HEK293 (cell line): Measurements from ENCODE around the gene ARHGAP42.

Source experiments
- CTCF ChIA-PET: fragments of 350-600 bp; formaldehyde crosslinking; extraction: SDS; loops from one replicate; lab custom pipeline; 2021; ENCODE audit warnings: antibody characterized with exemption; lab: Yijun Ruan, JAX
- POLR2A ChIA-PET: fragments of 300-600 bp; formaldehyde crosslinking; extraction: SDS; loops from one replicate; lab custom pipeline; 2020; ENCODE audit warnings: antibody characterized with exemption, inconsistent platforms; lab: Yijun Ruan, JAX
- H3K27ac ChIP-seq: fragments of 200-500 bp; sonication (Bioruptor generic); 2 replicates; pipeline ENCODE4 v1.5.1; 2014; ENCODE audit warnings: low read depth, low read length, control low read depth, inconsistent platforms; ENCODE audit errors: extremely low read depth
- H3K36me3 ChIP-seq, 2 experiments: fragments of 200-500 bp in 1 of 2; sonication (Bioruptor generic) in 1 of 2; 1 replicate in 1 of 2; 2 replicates in 1 of 2; pipeline ENCODE4 v1.5.1; 2014 to 2017; ENCODE audit warnings: inconsistent platforms in 2 of 2, low read length in 2 of 2; ENCODE audit not compliant: control insufficient read depth in 2 of 2, insufficient read depth in 1 of 2
- H3K4me1 ChIP-seq: fragments of 200-500 bp; sonication (Bioruptor generic); 2 replicates; pipeline ENCODE4 v1.5.1; 2014; ENCODE audit warnings: mild to moderate bottlenecking, low read length, inconsistent platforms; ENCODE audit not compliant: control insufficient read depth, insufficient read depth
- H3K4me3 ChIP-seq: 2 replicates; pipeline ENCODE4 v1.5.1; 2011; ENCODE audit warnings: low read depth, mild to moderate bottlenecking, control low read depth, low read length, moderate library complexity
- H3K9me3 ChIP-seq: fragments of 200-500 bp; sonication (Bioruptor generic); 2 replicates; pipeline ENCODE4 v1.5.1; 2014; ENCODE audit warnings: low read depth, low read length, inconsistent platforms; ENCODE audit not compliant: control insufficient read depth, insufficient read depth
- KLF17 ChIP-seq: fragments of 450-650 bp; formaldehyde crosslinking; IDR thresholded peaks from 2 replicates; pipeline ENCODE4 v1.5.1; 2016; ENCODE audit warnings: missing biosample characterization, missing genetic modification characterization
- MZF1 ChIP-seq: fragments of 450-650 bp; formaldehyde crosslinking; IDR thresholded peaks from 2 replicates; pipeline ENCODE4 v1.5.1; 2017; ENCODE audit warnings: missing biosample characterization, missing genetic modification characterization, borderline replicate concordance
- REPIN1 ChIP-seq: fragments of 450-650 bp; formaldehyde crosslinking; IDR thresholded peaks from 2 replicates; pipeline ENCODE4 v1.5.1; 2017; ENCODE audit warnings: missing biosample characterization, missing genetic modification characterization, low read depth
- SCRT2 ChIP-seq: fragments of 450-650 bp; formaldehyde crosslinking; IDR thresholded peaks from 2 replicates; pipeline ENCODE4 v1.5.1; 2016; ENCODE audit warnings: missing biosample characterization, missing genetic modification characterization
- SETDB1 ChIP-seq: IDR thresholded peaks from one replicate; pipeline ENCODE4 v1.6.1; 2017; ENCODE audit warnings: mild to moderate bottlenecking, low read length, moderate library complexity, mixed read lengths; ENCODE audit not compliant: insufficient read length
- ZFP3 ChIP-seq: fragments of 450-650 bp; formaldehyde crosslinking; IDR thresholded peaks from 2 replicates; pipeline ENCODE4 v1.5.1; 2016; ENCODE audit warnings: low read depth, missing biosample characterization, missing genetic modification characterization
- ZNF112 ChIP-seq: fragments of 450-650 bp; formaldehyde crosslinking; IDR thresholded peaks from 2 replicates; pipeline ENCODE4 v1.5.0; 2017; ENCODE audit warnings: missing biosample characterization, missing genetic modification characterization
- ZNF138 ChIP-seq: fragments of 450-650 bp; formaldehyde crosslinking; IDR thresholded peaks from 2 replicates; pipeline ENCODE4 v1.5.1; 2016; ENCODE audit warnings: missing biosample characterization, missing genetic modification characterization, borderline replicate concordance
- ZNF157 ChIP-seq: fragments of 450-650 bp; formaldehyde crosslinking; IDR thresholded peaks from 2 replicates; pipeline ENCODE4 v1.5.1; 2016; ENCODE audit warnings: missing biosample characterization, missing genetic modification characterization
- ZNF280D ChIP-seq: fragments of 450-650 bp; formaldehyde crosslinking; IDR thresholded peaks from 2 replicates; pipeline ENCODE4 v1.5.1; 2016; ENCODE audit warnings: missing biosample characterization, missing genetic modification characterization
- ZNF449 ChIP-seq: fragments of 450-650 bp; formaldehyde crosslinking; IDR thresholded peaks from 2 replicates; pipeline ENCODE4 v1.5.1; 2017; ENCODE audit warnings: missing biosample characterization, mild to moderate bottlenecking, missing genetic modification characterization, moderate library complexity
- ZNF544 ChIP-seq: fragments of 450-650 bp; formaldehyde crosslinking; IDR thresholded peaks from 2 replicates; pipeline ENCODE4 v1.5.0; 2017; ENCODE audit warnings: missing biosample characterization, missing genetic modification characterization
- ZNF561 ChIP-seq: fragments of 450-650 bp; IDR thresholded peaks from 2 replicates; pipeline ENCODE4 v1.5.1; 2018; ENCODE audit warnings: missing biosample characterization, missing genetic modification characterization, borderline replicate concordance
- ZNF654 ChIP-seq: fragments of 450-650 bp; formaldehyde crosslinking; IDR thresholded peaks from 2 replicates; pipeline ENCODE4 v1.5.1; 2016; ENCODE audit warnings: low read depth, missing biosample characterization, missing genetic modification characterization
- ZSCAN4 ChIP-seq: fragments of 450-650 bp; formaldehyde crosslinking; IDR thresholded peaks from 2 replicates; pipeline ENCODE4 v1.5.1; 2017; ENCODE audit warnings: missing biosample characterization, missing genetic modification characterization
- TF ChIP-seq, protein P1 (sequence below): fragments of 450-650 bp; formaldehyde crosslinking; IDR thresholded peaks from 2 replicates; pipeline ENCODE4 v1.5.1; 2017; ENCODE audit warnings: missing biosample characterization, missing genetic modification characterization
- TF ChIP-seq, protein P2 (sequence below): fragments of 450-650 bp; formaldehyde crosslinking; IDR thresholded peaks from 2 replicates; pipeline ENCODE4 v1.5.1; 2016; ENCODE audit warnings: missing biosample characterization, missing genetic modification characterization, low read depth

The ARHGAP42 gene

DNA sequence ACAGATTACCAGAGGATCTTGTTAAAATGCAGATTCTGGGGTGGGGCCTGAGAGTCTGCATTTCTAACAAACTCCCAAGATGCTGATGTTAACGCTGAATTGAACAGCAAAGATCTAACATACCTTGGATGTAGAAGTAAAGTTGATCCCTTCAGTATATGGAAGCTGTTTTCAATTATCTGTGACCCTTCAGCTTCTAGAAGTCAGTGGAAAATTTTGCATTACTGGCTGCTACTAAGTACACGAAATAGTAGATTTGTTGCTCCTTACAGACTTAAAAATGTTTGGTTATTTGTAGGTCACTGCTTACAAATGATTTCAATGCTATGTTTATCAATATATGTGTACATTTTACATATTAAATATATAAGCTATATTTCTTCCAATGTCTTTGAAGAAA is 107.4 kb downstream of the ARHGAP42 start (continued):
- TF ChIP-seq ZNF280D (no peak), SCRT2 (tag by site-specific recombination) (no peak), ZNF157 (tag by site-specific recombination) (no peak), ZNF449 (tag by site-specific recombination) (no peak), ZNF654 (tag by site-specific recombination) (no peak), ZNF112 (tag by site-specific recombination) (no peak), ZNF561 (tag by site-specific recombination) (no peak), ZNF544 (tag by site-specific recombination) (no peak)
- TF ChIP-seq, protein P1, sequence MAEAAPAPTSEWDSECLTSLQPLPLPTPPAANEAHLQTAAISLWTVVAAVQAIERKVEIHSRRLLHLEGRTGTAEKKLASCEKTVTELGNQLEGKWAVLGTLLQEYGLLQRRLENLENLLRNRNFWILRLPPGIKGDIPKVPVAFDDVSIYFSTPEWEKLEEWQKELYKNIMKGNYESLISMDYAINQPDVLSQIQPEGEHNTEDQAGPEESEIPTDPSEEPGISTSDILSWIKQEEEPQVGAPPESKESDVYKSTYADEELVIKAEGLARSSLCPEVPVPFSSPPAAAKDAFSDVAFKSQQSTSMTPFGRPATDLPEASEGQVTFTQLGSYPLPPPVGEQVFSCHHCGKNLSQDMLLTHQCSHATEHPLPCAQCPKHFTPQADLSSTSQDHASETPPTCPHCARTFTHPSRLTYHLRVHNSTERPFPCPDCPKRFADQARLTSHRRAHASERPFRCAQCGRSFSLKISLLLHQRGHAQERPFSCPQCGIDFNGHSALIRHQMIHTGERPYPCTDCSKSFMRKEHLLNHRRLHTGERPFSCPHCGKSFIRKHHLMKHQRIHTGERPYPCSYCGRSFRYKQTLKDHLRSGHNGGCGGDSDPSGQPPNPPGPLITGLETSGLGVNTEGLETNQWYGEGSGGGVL: no peak

DNA sequence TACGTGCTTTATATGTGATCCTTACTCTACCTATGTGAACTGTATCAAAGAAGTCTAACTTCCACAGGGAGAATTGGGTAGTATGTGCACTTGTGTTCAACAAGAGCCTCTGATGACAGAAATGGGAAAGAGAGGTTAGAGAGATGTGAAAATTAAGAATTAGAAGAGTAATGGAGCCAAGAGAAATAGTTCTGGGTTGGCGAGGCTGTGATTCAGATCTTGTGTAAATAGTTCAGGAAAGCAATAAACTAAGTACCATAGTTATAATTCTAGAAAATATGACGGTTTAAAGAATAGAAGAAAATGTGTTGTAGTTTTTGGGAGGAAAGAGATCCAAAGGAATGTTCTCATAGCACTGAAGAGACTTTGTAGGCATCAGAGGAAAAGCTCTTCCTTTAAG is 112.4 kb downstream of the ARHGAP42 start:
- POLR2A ChIA-PET: no interaction called here
- Histone ChIP-seq H3K27ac (no peak overlapping the region), H3K4me1 (no peaks in the 10 kb centered on the region), H3K4me3 (no peak overlapping the region), H3K9me3 (no peaks in the 10 kb centered on the region), H3K36me3 (no peaks in the 10 kb centered on the region)
- TF ChIP-seq, protein P2, sequence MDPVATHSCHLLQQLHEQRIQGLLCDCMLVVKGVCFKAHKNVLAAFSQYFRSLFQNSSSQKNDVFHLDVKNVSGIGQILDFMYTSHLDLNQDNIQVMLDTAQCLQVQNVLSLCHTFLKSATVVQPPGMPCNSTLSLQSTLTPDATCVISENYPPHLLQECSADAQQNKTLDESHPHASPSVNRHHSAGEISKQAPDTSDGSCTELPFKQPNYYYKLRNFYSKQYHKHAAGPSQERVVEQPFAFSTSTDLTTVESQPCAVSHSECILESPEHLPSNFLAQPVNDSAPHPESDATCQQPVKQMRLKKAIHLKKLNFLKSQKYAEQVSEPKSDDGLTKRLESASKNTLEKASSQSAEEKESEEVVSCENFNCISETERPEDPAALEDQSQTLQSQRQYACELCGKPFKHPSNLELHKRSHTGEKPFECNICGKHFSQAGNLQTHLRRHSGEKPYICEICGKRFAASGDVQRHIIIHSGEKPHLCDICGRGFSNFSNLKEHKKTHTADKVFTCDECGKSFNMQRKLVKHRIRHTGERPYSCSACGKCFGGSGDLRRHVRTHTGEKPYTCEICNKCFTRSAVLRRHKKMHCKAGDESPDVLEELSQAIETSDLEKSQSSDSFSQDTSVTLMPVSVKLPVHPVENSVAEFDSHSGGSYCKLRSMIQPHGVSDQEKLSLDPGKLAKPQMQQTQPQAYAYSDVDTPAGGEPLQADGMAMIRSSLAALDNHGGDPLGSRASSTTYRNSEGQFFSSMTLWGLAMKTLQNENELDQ (tag by site-specific recombination): no peak
- TF ChIP-seq ZNF138: no peak
- no peak for TF ChIP-seq SETDB1
- TF ChIP-seq SCRT2 (tag by site-specific recombination): no peak
- TF ChIP-seq REPIN1 (tag by site-specific recombination): no peak
- TF ChIP-seq KLF17: no peak
- no peak for TF ChIP-seq ZSCAN4 (tag by site-specific recombination)
- TF ChIP-seq ZFP3 (tag by site-specific recombination): no peak
- TF ChIP-seq MZF1 (tag by site-specific recombination): no peak
- CTCF ChIA-PET: no interaction called here
